Measurements from ENCODE around the gene RGL4.

RGL4 gene

DNA sequence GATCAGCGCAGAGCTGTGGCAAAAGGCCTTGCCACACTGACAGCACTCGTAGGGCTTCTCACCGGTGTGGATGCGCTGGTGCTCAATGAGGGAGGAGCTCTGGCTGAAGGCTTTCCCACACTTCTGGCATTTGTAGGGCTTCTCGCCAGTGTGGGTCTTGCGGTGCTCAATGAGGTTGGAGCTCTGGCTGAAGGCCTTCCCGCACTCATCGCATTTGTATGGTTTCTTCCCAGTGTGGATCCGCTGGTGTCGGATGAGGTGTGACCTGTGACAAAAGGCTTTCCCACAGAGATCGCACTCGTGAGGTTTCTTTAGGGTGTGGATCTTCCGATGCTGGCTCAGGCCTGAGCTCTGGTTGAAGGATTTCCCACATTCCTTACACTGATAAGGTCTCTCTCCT, 53.2 kb downstream of the RGL4 start:
- H3K4me3 ChIP-seq (ENCODE audit: low read depth, low read length): no peak overlapping the region
- no peak for DNase-seq (ENCODE audit: low read depth)
- TF ChIP-seq, protein P1, sequence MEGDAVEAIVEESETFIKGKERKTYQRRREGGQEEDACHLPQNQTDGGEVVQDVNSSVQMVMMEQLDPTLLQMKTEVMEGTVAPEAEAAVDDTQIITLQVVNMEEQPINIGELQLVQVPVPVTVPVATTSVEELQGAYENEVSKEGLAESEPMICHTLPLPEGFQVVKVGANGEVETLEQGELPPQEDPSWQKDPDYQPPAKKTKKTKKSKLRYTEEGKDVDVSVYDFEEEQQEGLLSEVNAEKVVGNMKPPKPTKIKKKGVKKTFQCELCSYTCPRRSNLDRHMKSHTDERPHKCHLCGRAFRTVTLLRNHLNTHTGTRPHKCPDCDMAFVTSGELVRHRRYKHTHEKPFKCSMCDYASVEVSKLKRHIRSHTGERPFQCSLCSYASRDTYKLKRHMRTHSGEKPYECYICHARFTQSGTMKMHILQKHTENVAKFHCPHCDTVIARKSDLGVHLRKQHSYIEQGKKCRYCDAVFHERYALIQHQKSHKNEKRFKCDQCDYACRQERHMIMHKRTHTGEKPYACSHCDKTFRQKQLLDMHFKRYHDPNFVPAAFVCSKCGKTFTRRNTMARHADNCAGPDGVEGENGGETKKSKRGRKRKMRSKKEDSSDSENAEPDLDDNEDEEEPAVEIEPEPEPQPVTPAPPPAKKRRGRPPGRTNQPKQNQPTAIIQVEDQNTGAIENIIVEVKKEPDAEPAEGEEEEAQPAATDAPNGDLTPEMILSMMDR (IDR thresholded peaks at IDR 0.05; ENCODE audit: control insufficient read depth, extremely low read depth, insufficient read depth): no peak

DNA sequence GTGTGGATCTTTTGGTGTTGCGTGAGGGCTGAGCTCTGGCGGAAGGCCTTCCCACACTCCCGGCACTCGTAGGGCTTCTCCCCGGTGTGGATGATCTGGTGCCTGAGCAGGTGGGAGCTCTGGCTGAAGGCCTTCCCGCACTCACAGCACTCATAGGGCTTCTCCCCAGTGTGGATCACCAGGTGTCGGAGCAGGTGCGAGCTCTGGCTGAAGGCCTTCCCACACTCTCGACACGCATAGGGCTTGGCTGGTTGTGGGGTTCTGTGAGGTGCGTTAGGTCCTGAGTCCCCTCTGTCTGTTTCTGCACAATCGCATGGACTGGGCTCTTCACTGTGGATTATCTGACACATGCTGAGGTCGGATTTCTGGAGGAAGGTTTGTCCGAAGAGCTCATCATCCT, 53.7 kb downstream of the RGL4 start:
- DNase-seq (ENCODE audit: low read depth): no peak
- H3K4me3 ChIP-seq (ENCODE audit: low read depth, low read length): no peak overlapping the region
- TF ChIP-seq, protein P1 (IDR thresholded peaks at IDR 0.05; ENCODE audit: control insufficient read depth, extremely low read depth, insufficient read depth): no peak

DNA sequence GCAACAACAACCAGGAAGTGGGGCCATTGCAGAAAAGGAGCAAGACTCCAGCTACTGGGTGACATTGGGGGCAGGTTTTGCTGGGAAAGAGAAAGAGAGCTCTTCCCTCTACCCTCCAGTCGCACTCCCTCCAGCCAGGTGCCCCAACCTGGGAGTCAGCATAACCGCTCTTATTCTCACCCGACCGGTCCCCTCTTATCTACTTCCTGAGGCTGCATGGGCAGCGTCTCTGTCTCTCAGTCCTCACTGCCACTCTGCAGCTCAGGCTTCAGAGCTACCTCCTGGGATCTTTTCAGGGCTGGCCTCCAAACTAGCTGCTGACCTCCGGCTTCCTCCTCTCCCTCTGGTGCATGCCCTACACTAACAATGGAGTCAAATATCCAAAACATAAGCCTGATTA, 55.0 kb downstream of the RGL4 start:
- H3K4me3 ChIP-seq (ENCODE audit: low read depth, low read length): no peak overlapping the region
- TF ChIP-seq, protein P1 (IDR thresholded peaks at IDR 0.05; ENCODE audit: control insufficient read depth, extremely low read depth, insufficient read depth): no peak
- no peak for DNase-seq (ENCODE audit: low read depth)

All from LNCaP clone FGC (cell line).